K562 (cell line): ENCODE data around the gene NLRC3. TPM values are rescaled to one million over a fixed set of nuclear protein-coding genes. Genes with fewer than 3 reads are reported as not detected.

Source experiments
- ATAC-seq: fragments of 200-7000 bp; cut with Tn5 transposase; 3 replicates; pipeline ENCODE4 v1.9.1; 2020; ENCODE audit warnings: moderate library complexity
- BruUV-seq: library from RNA; stranded (reverse); fragments of 400-500 nt; replicated peaks from 2 replicates; lab custom pipeline; 2021; lab: Mats Ljungman, UMichigan
- CTCF ChIA-PET: fragments of 300-600 bp; formaldehyde crosslinking; extraction: SDS; loops from one replicate; lab custom pipeline; 2021; ENCODE audit warnings: low intra/inter-chr PET ratio; lab: Yijun Ruan, JAX
- POLR2A ChIA-PET: fragments of 300-600, 350-650 bp; sonication (Branson Sonifier 250); formaldehyde crosslinking; extraction: SDS; loops from one replicate; lab custom pipeline; 2021; ENCODE audit warnings: antibody characterized with exemption, inconsistent platforms; lab: Yijun Ruan, JAX
- DNase-seq, 4 experiments: peaks; one replicate each; pipeline versions ENCODE4 v3.0.0 to v3.0.0-alpha.2; 2011 to 2018; ENCODE audit warnings: low spot score in 3 of 4, mixed read lengths in 3 of 4; ENCODE audit errors: extremely low read depth in 1 of 4
- FAIRE-seq: peaks from 2 replicates; lab custom pipeline; 2011; peaks lifted over from hg19 to GRCh38; lab: Jason Lieb, UNC
- H2AFZ ChIP-seq: 2 replicates; pipeline ENCODE4 v1.6.0; 2011; ENCODE audit warnings: low read depth, low read length, control low read depth, inconsistent platforms
- H3K27ac ChIP-seq: fragments of 200-600 bp; 3 replicates; pipeline ENCODE4 v1.8.0; 2011; ENCODE audit warnings: low read depth, mild to moderate bottlenecking, control low read depth, inconsistent platforms, low read length, moderate library complexity, mixed read lengths; ENCODE audit errors: extremely low read depth
- H3K27me3 ChIP-seq, 2 experiments: fragments of 300-600 bp in 1 of 2; 2 replicates in 1 of 2; 3 replicates in 1 of 2; pipeline versions ENCODE4 v1.6.0 to v1.8.0; 2011; ENCODE audit warnings: inconsistent platforms in 2 of 2, low read length in 2 of 2, mild to moderate bottlenecking in 1 of 2, mixed read lengths in 1 of 2, moderate library complexity in 1 of 2; ENCODE audit not compliant: control insufficient read depth in 2 of 2, insufficient read depth in 2 of 2
- H3K36me3 ChIP-seq: fragments of 300-600 bp; 3 replicates; pipeline ENCODE4 v1.8.0; 2011; ENCODE audit warnings: mild to moderate bottlenecking, low read length, inconsistent platforms; ENCODE audit not compliant: control insufficient read depth, insufficient read depth
- H3K4me1 ChIP-seq, 2 experiments: fragments of 200-600 bp in 1 of 2; replicated peaks in 1 of 2; 2 replicates in 1 of 2; 3 replicates in 1 of 2; pipeline versions ENCODE4 v1.5.1 to v1.8.0; 2011; ENCODE audit warnings: inconsistent platforms in 2 of 2, low read length in 2 of 2, mild to moderate bottlenecking in 1 of 2, mixed read lengths in 1 of 2, moderate library complexity in 1 of 2; ENCODE audit not compliant: control insufficient read depth in 2 of 2, insufficient read depth in 2 of 2
- H3K4me2 ChIP-seq: 2 replicates; pipeline ENCODE4 v1.6.1; 2011; ENCODE audit warnings: low read length, control low read depth, inconsistent platforms, mixed read lengths; ENCODE audit not compliant: insufficient read depth
- H3K4me3 ChIP-seq: fragments of 200-600 bp; sonication (generic), shearing (Covaris generic); 2 replicates; pipeline ENCODE4 v1.5.1; 2016; ENCODE audit warnings: control low read depth, inconsistent platforms
- H3K79me2 ChIP-seq: fragments of 200-600 bp; 3 replicates; pipeline ENCODE4 v1.8.0; 2011; ENCODE audit warnings: low read length, inconsistent platforms; ENCODE audit not compliant: control insufficient read depth, insufficient read depth
- H3K9ac ChIP-seq, 2 experiments: 2 replicates each; pipeline versions ENCODE4 v1.6.0 to v1.6.1; 2011; ENCODE audit warnings: low read depth in 2 of 2, low read length in 2 of 2, control low read depth in 1 of 2, inconsistent platforms in 1 of 2, mild to moderate bottlenecking in 1 of 2, mixed read lengths in 1 of 2; ENCODE audit not compliant: insufficient read depth in 1 of 2
- H3K9me1 ChIP-seq: one replicate; pipeline ENCODE4 v1.6.0; 2011; ENCODE audit warnings: inconsistent platforms, mild to moderate bottlenecking, low read length, moderate library complexity; ENCODE audit not compliant: control insufficient read depth, insufficient read depth
- H3K9me3 ChIP-seq: replicated peaks from 2 replicates; pipeline ENCODE4 v1.5.1; 2011; ENCODE audit warnings: low read depth, low read length, inconsistent platforms; ENCODE audit not compliant: control insufficient read depth, insufficient read depth
- H4K20me1 ChIP-seq: replicated peaks from 2 replicates; pipeline ENCODE4 v1.6.1; 2011; ENCODE audit warnings: low read length, inconsistent platforms, mixed read lengths; ENCODE audit not compliant: control insufficient read depth, insufficient read depth
- ARNT ChIP-seq, 2 experiments: fragments of 450-650 bp; IDR thresholded peaks; 2 replicates each; pipeline ENCODE4 v1.6.1; 2016; ENCODE audit warnings: mild to moderate bottlenecking in 1 of 2
- JUNB ChIP-seq: fragments of 450-650 bp; formaldehyde crosslinking; conservative IDR thresholded peaks from 2 replicates; pipeline ENCODE4 v1.4.0; 2020; ENCODE audit warnings: mild to moderate bottlenecking
- MEF2D ChIP-seq: conservative IDR thresholded peaks from 2 replicates; pipeline ENCODE4 v1.6.1; 2016; ENCODE audit warnings: low read depth, missing genetic modification characterization, missing compliant biosample characterization
- NFXL1 ChIP-seq: fragments of 450-650 bp; formaldehyde crosslinking; IDR thresholded peaks from 2 replicates; pipeline ENCODE4 v1.4.0; 2021; ENCODE audit warnings: mild to moderate bottlenecking
- RBFOX2 ChIP-seq: fragments of 200-400 bp; formaldehyde crosslinking; IDR thresholded peaks from 2 replicates; pipeline ENCODE4 v1.6.1; 2017; ENCODE audit warnings: low read depth, mild to moderate bottlenecking, low read length, moderate library complexity
- TAL1 ChIP-seq: fragments of 450-650 bp; IDR thresholded peaks from 2 replicates; pipeline ENCODE4 v1.6.1; 2016; ENCODE audit warnings: mild to moderate bottlenecking
- THRB ChIP-seq: fragments of 450-650 bp; formaldehyde crosslinking; conservative IDR thresholded peaks from 2 replicates; pipeline ENCODE4 v1.4.0; 2022; ENCODE audit warnings: mild to moderate bottlenecking, missing genetic modification characterization
- WGBS: fragments of 100-300 bp; shearing (Covaris generic); methylation state at CpG from one replicate; pipeline ENCODE4 v1.1.6; 2016; ENCODE audit warnings: low coverage, mixed read lengths; ENCODE audit not compliant: insufficient coverage; ENCODE audit errors: missing lambda C conversion rate; 5-methylcytosine and 5-hydroxymethylcytosine counted together
- in situ Hi-C: fragments of 300-500 bp; cut with MboI; formaldehyde crosslinking; loops from 4 replicates; pipeline ENCODE4 v1.15.0; 2018; ENCODE audit warnings: inconsistent platforms, mixed read lengths
- intact Hi-C: fragments of 100-400 bp; cut with micrococcal nuclease; formaldehyde crosslinking; loops from 2 replicates; pipeline ENCODE4 v1.14.2; 2022
- polyA plus RNA-seq, 8 experiments: library from polyadenylated mRNA; depleted of rRNA in 4 of 8; stranded (reverse) in 5 of 8; unstranded in 3 of 8; fragments of >200 nt; fragmentation: Nextera tagmentation in 2 of 8; fragmentation: Illumina TruSeq in 1 of 8; extraction: Ambion mirVana in 2 of 8; extraction: Trizol in 1 of 8; gene quantifications; 2 replicates each; pipeline versions ENCODE4 v1.2.1 to v1.2.3, GENCODE V29; 2011 to 2014; ENCODE audit warnings: inconsistent platforms in 1 of 8, missing spikeins in 1 of 8
- total RNA-seq, 7 experiments: library from RNA; depleted of rRNA in 6 of 7; stranded (reverse); fragments of >200 nt in 6 of 7; fragmentation: Illumina TruSeq in 2 of 7; extraction: Trizol in 2 of 7; gene quantifications; 2 replicates each; pipeline versions ENCODE4 v1.2.1 to v1.2.3, GENCODE V29; 2011 to 2021; ENCODE audit warnings: low replicate concordance in 1 of 7

Gene NLRC3
- total and polyA plus RNA-seq, 9 of the 15 experiments (the other 6 are each of a cell fraction or from before 2014, with no cell fraction given) = 0.03 to 0.13 (median 0.03) TPM; not detected in 4

GRCh38 chr16:3494386-3494973 lies 82.7 kb downstream of the NLRC3 start:
- no peaks in the 10 kb centered on the region for H3K9me1 ChIP-seq
- CTCF ChIA-PET = no interaction called here
- in situ Hi-C loops (loop anchor here (5.0 kb wide), 1 partner anchor 87 kb away; no protein-coding TSS in a partner anchor), intact Hi-C loops (loop anchor here (10.0 kb wide), 1 partner anchor 130 kb away; no protein-coding TSS in a partner anchor)
- ATAC-seq = no peak
- H3K79me2 ChIP-seq = no peaks in the 10 kb centered on the region
- H3K27ac ChIP-seq = no peak overlapping the region
- POLR2A ChIA-PET = no interaction called here
- 53% methylated on average over 7 of the region's 16 CpGs for WGBS
- BruUV-seq = no TSS peak
- H2AFZ ChIP-seq = no peak overlapping the region
- H3K4me1 ChIP-seq = peaks cover 0 to 21% of the 10 kb centered on the region in 2 experiments; a peak in 2 of 5 replicates
- DNase-seq = no peak
- no peak for FAIRE-seq
- H3K36me3 ChIP-seq = no peaks in the 10 kb centered on the region
- no peak overlapping the region for H3K9ac ChIP-seq
- no peaks in the 10 kb centered on the region for H4K20me1 ChIP-seq
- H3K9me3 ChIP-seq = peaks cover 3% of the 10 kb centered on the region; the same call in 1 of the 2 replicates
- H3K27me3 ChIP-seq = no peaks in the 10 kb centered on the region
- TF ChIP-seq MEF2D (tag) (no peak), THRB (CRISPR knock-in tag) (no peak)
- H3K4me3 ChIP-seq = no peak overlapping the region
- no peak overlapping the region for H3K4me2 ChIP-seq

GRCh38 chr16:3492356-3492755 lies 84.8 kb downstream of the NLRC3 start:
- H4K20me1 ChIP-seq = no peaks in the 10 kb centered on the region; the same call in 1 of the 2 replicates
- FAIRE-seq = no peak
- CTCF ChIA-PET = no interaction called here
- TF ChIP-seq TAL1 (no peak), ARNT (IDR thresholded peaks at IDR 0.05) (no peak), JUNB (CRISPR knock-in tag) (no peak), NFXL1 (no peak), RBFOX2 (no peak)
- WGBS = 69% methylated on average over 7 of the region's 10 CpGs
- H3K79me2 ChIP-seq = no peaks in the 10 kb centered on the region
- no peaks in the 10 kb centered on the region for H3K36me3 ChIP-seq
- POLR2A ChIA-PET = interaction anchor here (1.2 kb wide), 1 partner anchor 9 kb away, joined by 3 read pairs; the partner anchor contains the start of gene CLUAP1
- no peak overlapping the region for H3K4me2 ChIP-seq
- H3K4me3 ChIP-seq = no peak overlapping the region
- H3K4me1 ChIP-seq = peaks cover 0 to 31% of the 10 kb centered on the region in 2 experiments; a peak in 2 of 5 replicates
- BruUV-seq = no TSS peak
- DNase-seq = no peak
- in situ Hi-C loops (loop anchor here (5.0 kb wide), 1 partner anchor 85 kb away; no protein-coding TSS in a partner anchor), intact Hi-C loops (loop anchor here (10.0 kb wide), 1 partner anchor 128 kb away; no protein-coding TSS in a partner anchor)
- H3K27ac ChIP-seq = no peak overlapping the region
- H3K27me3 ChIP-seq = no peaks in the 10 kb centered on the region
- no peak for ATAC-seq
- H3K9me1 ChIP-seq = no peaks in the 10 kb centered on the region
- H3K9me3 ChIP-seq = no peaks in the 10 kb centered on the region; the same call in 1 of the 2 replicates
- H3K9ac ChIP-seq = no peak overlapping the region
- no peak overlapping the region for H2AFZ ChIP-seq
